Activated CD8-positive, alpha-beta T cell treated with anti-CD3 and anti-CD28 coated beads for 36 hours (primary cell): ENCODE results near the gene ABCD4. TPM values are rescaled to one million over a fixed set of nuclear protein-coding genes. Genes with fewer than 3 reads are reported as not detected.

Source experiments
- ATAC-seq: fragments of 200-7000 bp; cut with Tn5 transposase; one replicate; pipeline ENCODE4 v1.10.0; 2021; ENCODE audit warnings: mild to moderate bottlenecking, moderate library complexity
- CTCF ChIA-PET: fragments of 350-600 bp; sonication (Branson Sonifier 250); formaldehyde crosslinking; loops from one replicate; lab custom pipeline; 2021; ENCODE audit warnings: antibody characterized with exemption; lab: Charles Lee
- POLR2A ChIA-PET: fragments of 350-600 bp; sonication (Branson Sonifier 250); formaldehyde crosslinking; loops from one replicate; lab custom pipeline; 2021; ENCODE audit warnings: antibody characterized with exemption; lab: Charles Lee
- DNase-seq: peaks from one replicate; pipeline ENCODE4 v3.0.0-alpha.2; 2020
- H3K27ac Mint-ChIP-seq: one replicate; pipeline ENCODE4 v1.8.0; 2021; ENCODE audit warnings: mild to moderate bottlenecking, mixed read lengths
- H3K27me3 Mint-ChIP-seq: one replicate; pipeline ENCODE4 v1.8.0; 2021; ENCODE audit warnings: mixed read lengths
- H3K36me3 Mint-ChIP-seq: one replicate; pipeline ENCODE4 v1.8.0; 2021; ENCODE audit warnings: low read depth, mixed read lengths
- H3K4me1 Mint-ChIP-seq: one replicate; pipeline ENCODE4 v1.8.0; 2021; ENCODE audit warnings: low read depth, mixed read lengths
- H3K4me3 Mint-ChIP-seq: one replicate; pipeline ENCODE4 v1.8.0; 2021; ENCODE audit warnings: mild to moderate bottlenecking, moderate library complexity, mixed read lengths
- H3K9me3 Mint-ChIP-seq: one replicate; pipeline ENCODE4 v1.8.0; 2021; ENCODE audit warnings: mixed read lengths
- CTCF ChIP-seq: fragments of 200-600 bp; IDR thresholded peaks from one replicate; pipeline ENCODE4 v1.8.0; 2022; ENCODE audit warnings: antibody characterized with exemption, mild to moderate bottlenecking
- intact Hi-C: fragments of 100-400 bp; cut with micrococcal nuclease; formaldehyde crosslinking; loops from one replicate; pipeline ENCODE4 v1.10.0; 2022
- total RNA-seq, 2 experiments: library from RNA; stranded (reverse); gene quantifications; one replicate each; pipeline ENCODE4 v1.2.3, GENCODE V29; 2021

The ABCD4 gene
- total RNA-seq, 2 experiments from 2014 or later: 44.6 to 46.0 TPM

DNA sequence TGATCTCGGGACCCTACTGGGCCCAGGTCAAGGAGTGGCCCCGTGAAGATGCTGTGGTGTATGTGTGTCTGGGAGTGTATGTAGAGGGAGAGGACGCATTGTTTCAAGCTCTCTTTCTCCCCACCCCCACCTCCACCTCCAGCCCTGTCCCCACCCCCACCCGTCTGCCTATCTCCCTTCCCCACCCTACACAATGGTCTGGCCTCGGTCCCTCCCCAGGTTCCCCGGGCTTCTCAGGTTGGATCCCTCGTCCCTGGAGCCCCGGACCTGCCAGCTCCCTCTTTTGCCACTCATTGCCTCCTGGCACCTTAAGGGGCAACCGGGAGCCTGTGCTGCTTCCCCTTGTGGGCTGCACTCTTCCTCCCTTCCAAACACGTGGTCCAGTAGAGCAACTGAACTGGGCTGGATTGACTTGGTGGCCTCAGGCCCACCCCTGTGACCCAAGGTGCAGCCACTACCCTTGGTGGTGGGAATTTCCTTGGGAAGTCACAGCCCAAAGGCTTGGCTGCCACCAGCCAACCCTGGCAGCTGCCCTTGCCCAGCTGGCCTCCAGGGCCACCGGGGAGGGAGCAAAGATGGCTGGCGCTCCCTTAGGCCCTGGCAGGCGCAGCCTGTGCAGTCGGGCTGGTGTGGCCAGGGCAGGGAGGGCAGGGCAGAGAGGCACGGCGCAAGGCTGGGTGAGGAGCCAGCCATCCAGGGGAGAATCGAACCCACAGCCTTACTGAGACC lies 46.2 kb upstream of the ABCD4 start:
- DNase-seq (no peak), ATAC-seq (no peak)
- Mint-ChIP-seq H3K4me3 (no peak overlapping the region), H3K9me3 (no peaks in the 10 kb centered on the region), H3K4me1 (no peaks in the 10 kb centered on the region), H3K27ac (no peak overlapping the region), H3K36me3 (no peaks in the 10 kb centered on the region), H3K27me3 (peaks cover 3% of the 10 kb centered on the region)
- TF ChIP-seq CTCF: no peak
- CTCF ChIA-PET: no interaction called here
- POLR2A ChIA-PET: no interaction called here
- intact Hi-C loops: no loop called here

GRCh38 chr14:74348241-74348734 lies 45.6 kb upstream of the ABCD4 start, which contains the start of gene VRTN:
VRTN (plus strand) TSS chr14:74348471; CDS start chr14:74356784, 8,313 bp downstream.
- ATAC-seq (no peak), DNase-seq (no peak)
- no peak within 1 kb of the TSS for H3K4me3 Mint-ChIP-seq
- no peaks in the 10 kb centered on the region for H3K9me3 Mint-ChIP-seq
- intact Hi-C loops: no loop called here
- H3K27ac Mint-ChIP-seq: no peak within 1 kb of the TSS
- H3K4me1 Mint-ChIP-seq: no peaks in the 10 kb centered on the region
- POLR2A ChIA-PET: no interaction called here
- CTCF ChIA-PET: no interaction called here
- no peak for TF ChIP-seq CTCF
- no peaks in the 10 kb centered on the region for H3K36me3 Mint-ChIP-seq
- H3K27me3 Mint-ChIP-seq: peaks cover 5% of the 10 kb centered on the region

GRCh38 chr14:74347795-74348100 lies 45.0 kb upstream of the ABCD4 start:
- H3K9me3 Mint-ChIP-seq: no peaks in the 10 kb centered on the region
- ChIA-PET POLR2A (no interaction called here), CTCF (interaction anchor here (0.8 kb wide), 1 partner anchor 12 kb away, joined by 3 read pairs; no protein-coding TSS in a partner anchor)
- H3K27ac Mint-ChIP-seq: no peak overlapping the region
- no peak for TF ChIP-seq CTCF
- intact Hi-C loops: no loop called here
- no peak for DNase-seq
- ATAC-seq: no peak
- peaks cover 5% of the 10 kb centered on the region for H3K27me3 Mint-ChIP-seq
- no peaks in the 10 kb centered on the region for H3K4me1 Mint-ChIP-seq
- no peaks in the 10 kb centered on the region for H3K36me3 Mint-ChIP-seq
- no peak overlapping the region for H3K4me3 Mint-ChIP-seq

GRCh38 chr14:74347097-74347794 lies 44.5 kb upstream of the ABCD4 start:
- POLR2A ChIA-PET: no interaction called here
- DNase-seq (no peak), ATAC-seq (no peak)
- Mint-ChIP-seq H3K27me3 (peaks cover 2% of the 10 kb centered on the region), H3K4me1 (no peaks in the 10 kb centered on the region), H3K27ac (no peak overlapping the region), H3K9me3 (no peaks in the 10 kb centered on the region), H3K36me3 (no peaks in the 10 kb centered on the region), H3K4me3 (no peak overlapping the region)
- TF ChIP-seq CTCF: no peak
- intact Hi-C loops: no loop called here
- CTCF ChIA-PET: interaction anchor here (0.8 kb wide), 1 partner anchor 12 kb away, joined by 3 read pairs; no protein-coding TSS in a partner anchor

- ATAC-seq: no peak
- POLR2A ChIA-PET: interaction anchor here (0.6 kb wide), 1 partner anchor 1555 kb away, joined by 3 read pairs; no protein-coding TSS in a partner anchor
These were observed 43.6 kb upstream of the ABCD4 start for GRCh38 chr14:74346341-74346740.

More at GRCh38 chr14:74346341-74346740, 43.6 kb upstream of the ABCD4 start:
- TF ChIP-seq CTCF: no peak
- Mint-ChIP-seq H3K27ac (no peak overlapping the region), H3K4me3 (no peak overlapping the region), H3K4me1 (no peaks in the 10 kb centered on the region), H3K27me3 (peaks cover 2% of the 10 kb centered on the region), H3K9me3 (no peaks in the 10 kb centered on the region), H3K36me3 (no peaks in the 10 kb centered on the region)
- intact Hi-C loops: no loop called here
- CTCF ChIA-PET: interaction anchor here (0.7 kb wide), 1 partner anchor 21 kb away, joined by 3 read pairs; no protein-coding TSS in a partner anchor
- DNase-seq: no peak
